Prostate gland (tissue), 2 donors: ENCODE measurements around the gene TUBB3.

Source experiments
- POLR2AphosphoS5 ChIP-seq: sonication (generic); formaldehyde crosslinking; IDR thresholded peaks from one replicate; pipeline ENCODE4 v1.6.1; 2017; ENCODE audit warnings: antibody characterized with exemption
- TF ChIP-seq, protein P1 (sequence below), 4 experiments: fragments of 200-600 bp in 2 of 4; fragments of 450-650 bp in 2 of 4; sonication (generic) in 2 of 4; IDR thresholded peaks; 1 replicate in 3 of 4; 2 replicates in 1 of 4; pipeline ENCODE4 v1.5.1; 2016 to 2019; ENCODE audit warnings: antibody characterized with exemption in 4 of 4, mild to moderate bottlenecking in 2 of 4, moderate library complexity in 2 of 4

DNA sequence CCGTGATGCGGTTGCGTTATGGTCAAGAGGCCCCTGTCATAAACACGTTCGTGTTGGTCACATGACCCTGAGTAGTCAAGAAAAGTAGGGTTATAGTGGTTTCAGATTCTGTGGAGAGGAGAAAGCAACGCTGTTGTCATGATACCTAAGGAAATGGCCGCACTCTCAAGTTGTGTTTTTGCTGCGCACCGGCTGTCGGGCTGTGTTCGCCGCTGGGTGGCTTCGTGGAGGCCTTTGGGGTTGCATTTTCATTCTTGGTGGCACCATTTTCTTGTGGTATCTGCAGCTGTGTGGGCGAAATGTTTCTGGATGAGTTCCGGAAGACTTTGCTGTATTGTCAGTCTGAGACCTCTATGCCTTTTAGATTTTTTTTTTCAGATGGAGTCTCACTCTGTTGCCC lies 60.4 kb downstream of the TUBB3 start:
- TF ChIP-seq, protein P1, sequence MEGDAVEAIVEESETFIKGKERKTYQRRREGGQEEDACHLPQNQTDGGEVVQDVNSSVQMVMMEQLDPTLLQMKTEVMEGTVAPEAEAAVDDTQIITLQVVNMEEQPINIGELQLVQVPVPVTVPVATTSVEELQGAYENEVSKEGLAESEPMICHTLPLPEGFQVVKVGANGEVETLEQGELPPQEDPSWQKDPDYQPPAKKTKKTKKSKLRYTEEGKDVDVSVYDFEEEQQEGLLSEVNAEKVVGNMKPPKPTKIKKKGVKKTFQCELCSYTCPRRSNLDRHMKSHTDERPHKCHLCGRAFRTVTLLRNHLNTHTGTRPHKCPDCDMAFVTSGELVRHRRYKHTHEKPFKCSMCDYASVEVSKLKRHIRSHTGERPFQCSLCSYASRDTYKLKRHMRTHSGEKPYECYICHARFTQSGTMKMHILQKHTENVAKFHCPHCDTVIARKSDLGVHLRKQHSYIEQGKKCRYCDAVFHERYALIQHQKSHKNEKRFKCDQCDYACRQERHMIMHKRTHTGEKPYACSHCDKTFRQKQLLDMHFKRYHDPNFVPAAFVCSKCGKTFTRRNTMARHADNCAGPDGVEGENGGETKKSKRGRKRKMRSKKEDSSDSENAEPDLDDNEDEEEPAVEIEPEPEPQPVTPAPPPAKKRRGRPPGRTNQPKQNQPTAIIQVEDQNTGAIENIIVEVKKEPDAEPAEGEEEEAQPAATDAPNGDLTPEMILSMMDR (IDR thresholded peaks at IDR 0.05) = no peak
- TF ChIP-seq POLR2AphosphoS5 = no peak
